ENCODE data around the gene AJM1. TPM values are rescaled to one million over a fixed set of nuclear protein-coding genes. Genes with fewer than 3 reads are reported as not detected.
"Not testable (repeated sequence)": the region's sequence is repeated elsewhere in the genome, so short reads cannot be mapped to it uniquely, and the experiment has no call there.

AJM1 gene
- total RNA-seq, 4 donors from 2014 or later = 0.83 to 4.7 (median 2.3) TPM

DNA sequence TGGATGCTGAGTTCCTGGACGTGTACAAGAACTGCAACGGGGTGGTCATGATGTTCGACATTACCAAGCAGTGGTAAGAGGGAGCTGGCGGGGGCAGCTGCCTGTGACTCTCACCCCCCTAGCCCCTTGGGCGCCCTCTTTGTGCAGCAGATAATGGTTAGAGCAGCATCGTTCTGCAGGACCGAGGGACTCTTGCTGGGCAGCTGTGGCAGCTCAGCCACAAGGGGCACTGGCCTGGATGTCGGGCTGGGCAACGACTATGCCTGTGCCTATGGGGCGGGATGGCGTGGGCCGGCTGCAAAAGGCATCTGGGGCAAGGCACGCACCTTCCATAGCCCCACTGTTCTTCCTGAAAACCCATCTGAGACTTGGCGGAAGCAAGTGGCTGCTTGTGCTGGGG, 12.9 kb upstream of the AJM1 start:
- H3K4me3 ChIP-seq (replicated peaks in 1 of 3) = no peak overlapping the region
- H3K27ac ChIP-seq = no peak overlapping the region
- peaks cover 50% of the 10 kb centered on the region in 2 donors for H3K36me3 ChIP-seq
- no peaks in the 10 kb centered on the region for H3K9me3 ChIP-seq
- 90 to 94% methylated on average over 4 to 14 of the region's 14 CpGs for WGBS, 2 donors
- TF ChIP-seq, protein P1, sequence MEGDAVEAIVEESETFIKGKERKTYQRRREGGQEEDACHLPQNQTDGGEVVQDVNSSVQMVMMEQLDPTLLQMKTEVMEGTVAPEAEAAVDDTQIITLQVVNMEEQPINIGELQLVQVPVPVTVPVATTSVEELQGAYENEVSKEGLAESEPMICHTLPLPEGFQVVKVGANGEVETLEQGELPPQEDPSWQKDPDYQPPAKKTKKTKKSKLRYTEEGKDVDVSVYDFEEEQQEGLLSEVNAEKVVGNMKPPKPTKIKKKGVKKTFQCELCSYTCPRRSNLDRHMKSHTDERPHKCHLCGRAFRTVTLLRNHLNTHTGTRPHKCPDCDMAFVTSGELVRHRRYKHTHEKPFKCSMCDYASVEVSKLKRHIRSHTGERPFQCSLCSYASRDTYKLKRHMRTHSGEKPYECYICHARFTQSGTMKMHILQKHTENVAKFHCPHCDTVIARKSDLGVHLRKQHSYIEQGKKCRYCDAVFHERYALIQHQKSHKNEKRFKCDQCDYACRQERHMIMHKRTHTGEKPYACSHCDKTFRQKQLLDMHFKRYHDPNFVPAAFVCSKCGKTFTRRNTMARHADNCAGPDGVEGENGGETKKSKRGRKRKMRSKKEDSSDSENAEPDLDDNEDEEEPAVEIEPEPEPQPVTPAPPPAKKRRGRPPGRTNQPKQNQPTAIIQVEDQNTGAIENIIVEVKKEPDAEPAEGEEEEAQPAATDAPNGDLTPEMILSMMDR (IDR thresholded peaks at IDR 0.05) = no peak
- no peak for TF ChIP-seq POLR2A (IDR thresholded peaks at IDR 0.05)
- DNase-seq = no peak
- intact Hi-C loops (cut with DNase I) = no loop called here
- no peaks in the 10 kb centered on the region for H3K4me1 ChIP-seq
- H3K27me3 ChIP-seq = no peaks in the 10 kb centered on the region

DNA sequence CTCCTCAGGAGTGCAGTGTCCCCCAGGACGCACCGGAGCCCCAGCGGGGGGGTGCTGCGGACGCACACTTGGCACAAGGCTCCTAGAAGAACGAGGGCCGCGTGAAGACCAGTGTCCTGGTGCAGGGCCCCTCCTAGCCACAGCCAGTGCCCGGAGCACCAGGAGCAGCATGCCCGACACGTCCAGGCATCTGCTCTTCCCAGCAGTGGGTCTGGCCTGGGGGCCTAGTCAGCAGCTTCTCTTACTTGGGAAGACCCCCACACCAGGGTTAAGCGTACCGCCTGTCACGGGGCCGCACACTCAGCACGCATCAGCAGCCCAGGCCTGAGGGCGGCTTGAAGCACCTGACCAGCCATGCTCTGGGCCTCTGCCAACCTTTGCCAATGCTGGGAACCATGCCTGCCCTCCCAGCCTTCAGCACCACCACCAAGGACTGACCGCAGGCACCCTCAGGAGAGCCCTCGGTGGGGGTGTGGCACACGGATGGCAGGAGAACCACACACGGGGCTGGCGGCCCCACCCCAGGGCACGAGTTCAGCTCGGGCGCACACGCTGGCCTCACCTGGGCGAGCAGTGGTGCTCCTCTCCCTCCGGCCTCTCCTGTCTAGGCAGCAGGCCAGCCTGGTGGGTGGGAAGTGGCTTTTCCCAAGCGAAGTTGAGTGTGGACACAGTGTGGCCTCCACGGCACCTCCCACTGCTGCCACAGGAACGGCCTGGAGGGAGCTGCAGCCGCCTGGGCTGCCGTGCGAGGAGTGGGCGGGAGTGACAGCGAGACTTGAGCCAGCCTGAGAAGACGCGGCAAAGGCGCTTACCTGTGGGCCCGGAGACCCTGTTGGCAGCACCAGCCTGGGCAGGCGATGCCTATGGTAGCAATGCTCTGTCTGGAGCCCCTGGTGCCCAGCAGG, 12.0 kb upstream of the AJM1 start:
- peak; percentile 42 to 67 for DNase-seq
- TF ChIP-seq POLR2A (IDR thresholded peaks at IDR 0.05) = no peak
- TF ChIP-seq, protein P1 (IDR thresholded peaks at IDR 0.05) = no peak
- peaks cover 45 to 47% of the 10 kb centered on the region in 2 donors for H3K36me3 ChIP-seq
- intact Hi-C loops (cut with DNase I) = no loop called here
- no peaks in the 10 kb centered on the region for H3K9me3 ChIP-seq
- no peaks in the 10 kb centered on the region for H3K4me1 ChIP-seq
- WGBS, 2 donors = 87 to 89% methylated on average over 22 of the region's 41 CpGs
- no peak overlapping the region for H3K27ac ChIP-seq
- no peaks in the 10 kb centered on the region for H3K27me3 ChIP-seq
- H3K4me3 ChIP-seq (replicated peaks in 1 of 3) = no peak overlapping the region

DNA sequence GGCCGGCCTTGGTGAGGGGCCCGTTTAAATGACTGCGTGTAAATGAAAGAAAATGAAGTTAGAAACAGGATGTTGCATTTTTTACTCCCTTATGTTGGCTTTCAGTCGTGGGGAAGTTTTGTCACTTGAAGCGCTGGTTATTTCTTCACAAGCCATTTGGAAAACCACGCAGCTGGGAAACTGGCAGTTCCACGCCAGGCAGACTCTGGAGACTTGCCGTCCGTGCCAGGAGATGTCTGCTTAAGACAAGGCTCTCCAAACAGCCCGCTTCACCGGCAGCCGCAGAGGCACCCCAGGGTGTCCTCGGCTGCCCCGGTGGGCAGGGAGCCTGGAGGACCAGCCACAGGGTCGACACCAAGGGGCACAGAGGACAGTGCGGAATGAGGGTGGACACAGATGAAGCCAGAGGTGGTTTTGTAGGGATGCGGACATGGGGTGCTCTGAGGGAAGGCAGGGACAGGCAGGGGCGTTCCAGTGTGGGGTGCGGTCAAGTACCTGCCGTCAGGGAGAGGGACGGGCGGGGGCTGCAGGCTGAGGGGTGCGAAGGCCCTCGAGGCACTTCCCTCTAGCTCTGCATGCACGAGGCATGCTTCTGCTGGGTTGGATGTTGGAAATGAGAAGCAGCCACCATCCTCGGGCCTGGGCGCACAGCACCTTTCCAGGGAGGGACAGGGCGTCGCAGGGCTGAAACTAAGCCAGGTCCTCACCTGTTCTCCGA, 11.1 kb upstream of the AJM1 start:
- H3K27me3 ChIP-seq = no peaks in the 10 kb centered on the region
- 92 to 93% methylated on average over 26 to 28 of the region's 30 CpGs for WGBS, 2 donors
- H3K4me1 ChIP-seq = no peaks in the 10 kb centered on the region
- no peak overlapping the region for H3K4me3 ChIP-seq (replicated peaks in 1 of 3)
- no peak overlapping the region for H3K27ac ChIP-seq
- no peak for DNase-seq
- intact Hi-C loops (cut with DNase I) = no loop called here
- no peak for TF ChIP-seq POLR2A (IDR thresholded peaks at IDR 0.05)
- TF ChIP-seq, protein P1 (IDR thresholded peaks at IDR 0.05) = no peak
- H3K9me3 ChIP-seq = no peaks in the 10 kb centered on the region
- peaks cover 37 to 41% of the 10 kb centered on the region in 2 donors for H3K36me3 ChIP-seq

DNA sequence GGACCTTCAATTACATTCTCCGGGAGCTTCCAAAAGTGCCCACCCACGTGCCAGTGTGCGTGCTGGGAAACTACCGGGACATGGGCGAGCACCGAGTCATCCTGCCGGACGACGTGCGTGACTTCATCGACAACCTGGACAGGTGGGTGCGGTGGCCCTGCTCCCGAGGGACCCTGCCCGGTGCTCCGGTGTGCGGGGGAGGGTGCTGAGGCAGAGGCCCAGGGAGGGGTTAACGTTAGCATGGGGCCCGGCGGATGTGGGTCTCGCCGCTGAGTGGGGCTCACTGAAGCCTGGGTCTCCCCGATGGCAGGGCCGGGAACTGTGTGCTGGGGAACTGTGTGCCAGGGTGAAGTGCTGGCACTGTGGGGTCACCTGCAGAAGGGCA, 10.6 kb upstream of the AJM1 start:
- Histone ChIP-seq H3K4me1 (no peaks in the 10 kb centered on the region), H3K4me3 (replicated peaks in 1 of 3) (no peak overlapping the region), H3K36me3 (peaks cover 34 to 40% of the 10 kb centered on the region in 2 donors), H3K27me3 (no peaks in the 10 kb centered on the region), H3K27ac (no peak overlapping the region), H3K9me3 (no peaks in the 10 kb centered on the region)
- intact Hi-C loops (cut with DNase I) = no loop called here
- WGBS, 2 donors = 90 to 93% methylated on average over 6 to 21 of the region's 23 CpGs
- TF ChIP-seq, protein P1 (IDR thresholded peaks at IDR 0.05) = no peak
- no peak for TF ChIP-seq POLR2A (IDR thresholded peaks at IDR 0.05)
- no peak for DNase-seq

DNA sequence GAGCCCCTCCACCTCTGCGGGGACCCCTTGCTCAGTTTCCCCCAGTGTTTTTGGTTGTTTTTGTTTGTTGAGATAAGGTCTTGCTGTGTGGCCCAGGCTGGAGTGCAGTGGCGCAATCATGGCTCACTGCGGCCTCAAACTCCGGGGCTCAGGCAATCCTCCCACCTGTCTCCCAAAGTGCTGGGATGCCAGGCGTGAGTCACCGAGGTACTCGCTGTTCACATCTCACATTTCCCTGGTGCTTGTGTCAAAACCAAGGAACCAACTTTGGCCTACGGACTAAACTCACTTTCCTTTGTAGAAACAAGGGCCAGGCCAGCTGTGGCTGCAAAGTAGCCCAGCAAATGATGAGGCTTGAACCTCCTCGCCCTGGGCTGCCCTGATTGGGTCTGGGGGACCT, 9.7 kb upstream of the AJM1 start:
- no peak for DNase-seq
- Histone ChIP-seq H3K27ac (no peak overlapping the region), H3K9me3 (no peaks in the 10 kb centered on the region), H3K27me3 (no peaks in the 10 kb centered on the region), H3K36me3 (peaks cover 34 to 40% of the 10 kb centered on the region in 2 donors), H3K4me1 (no peaks in the 10 kb centered on the region), H3K4me3 (replicated peaks in 1 of 3) (no peak overlapping the region)
- 92 to 95% methylated on average over 4 to 8 of the region's 9 CpGs for WGBS, 2 donors
- TF ChIP-seq, protein P1 (IDR thresholded peaks at IDR 0.05) = no peak
- TF ChIP-seq POLR2A (IDR thresholded peaks at IDR 0.05) = no peak
- intact Hi-C loops (cut with DNase I) = no loop called here

DNA sequence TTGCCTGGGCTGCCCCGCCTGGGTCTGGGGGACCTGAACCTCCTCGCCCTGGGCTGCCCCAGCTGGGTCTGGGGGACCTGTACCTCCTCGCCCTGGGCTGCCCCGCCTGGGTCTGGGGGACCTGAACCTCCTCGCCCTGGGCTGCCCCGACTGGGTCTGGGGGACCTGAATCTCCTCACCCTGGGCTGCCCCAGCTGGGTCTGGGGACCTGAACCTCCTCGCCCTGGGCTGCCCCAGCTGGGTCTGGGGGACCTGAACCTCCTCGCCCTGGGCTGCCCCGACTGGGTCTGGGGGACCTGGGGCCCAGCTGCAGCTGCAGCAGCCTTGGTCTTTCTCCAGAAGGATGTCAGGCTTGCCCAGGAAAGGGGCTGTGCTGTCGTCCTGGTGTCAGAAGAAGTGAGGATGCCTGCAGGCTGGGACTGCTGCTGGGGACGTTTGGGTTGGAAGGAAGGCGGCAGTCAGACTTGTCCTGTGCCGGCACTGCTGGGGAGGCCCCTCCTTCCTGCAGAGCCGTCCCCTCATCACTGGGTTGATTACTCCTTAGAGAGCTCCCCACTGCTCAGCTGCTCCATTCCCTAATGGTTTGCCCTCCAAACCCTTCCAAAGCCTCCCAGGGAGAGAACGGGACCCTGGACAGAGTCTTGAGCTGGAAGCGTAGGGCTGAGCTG, 8.8 kb upstream of the AJM1 start:
- peaks cover 32 to 35% of the 10 kb centered on the region in 2 donors for H3K36me3 ChIP-seq
- H3K9me3 ChIP-seq; DNase-seq; H3K4me1 ChIP-seq; H3K27ac ChIP-seq; intact Hi-C loops (cut with DNase I); H3K27me3 ChIP-seq; H3K4me3 ChIP-seq (replicated peaks in 1 of 3): not testable (repeated sequence)
- WGBS, 2 donors = 88 to 89% methylated on average over 3 to 13 of the region's 16 CpGs

Measured in thyroid gland (tissue), 4 donors.